ENCODE measurements around the gene TUT4. TPM values are rescaled to one million over a fixed set of nuclear protein-coding genes. Genes with fewer than 3 reads are reported as not detected.

The TUT4 gene
- total and polyA plus RNA-seq, 2 of the 4 experiments (the other 2 are of a cell fraction), result 10.9 to 40.0 TPM

DNA sequence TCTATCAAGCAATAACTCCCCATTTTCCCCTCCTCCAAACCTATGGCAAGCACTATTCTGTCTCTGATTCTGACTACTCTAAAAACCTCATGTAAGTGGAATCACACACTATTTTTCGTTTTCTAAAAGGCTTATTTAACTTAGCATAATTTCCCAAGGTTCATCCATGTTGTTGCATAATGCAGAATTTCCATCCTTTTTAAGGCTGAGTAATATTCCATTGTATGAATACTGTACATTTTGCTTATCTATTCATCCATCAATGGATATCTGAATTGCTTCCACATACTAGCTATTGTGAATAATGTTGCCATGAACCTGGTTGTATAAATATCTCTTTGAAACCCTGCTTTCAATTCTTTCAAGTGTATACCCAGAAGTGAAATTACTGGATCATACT lies 48.2 kb downstream of the TUT4 start:
- no peak overlapping the region for H4K5ac ChIP-seq (ENCODE audit: low read depth, low read length)
- H4K20me1 ChIP-seq (ENCODE audit: insufficient read depth, low read length), result no peaks in the 10 kb centered on the region
- CTCF ChIA-PET, result no interaction called here
- no peak overlapping the region for H2AK5ac ChIP-seq (ENCODE audit: low read depth, low read length)
- H2BK120ac ChIP-seq (ENCODE audit: low read depth, low read length), result no peak overlapping the region
- no peak overlapping the region for H3K14ac ChIP-seq (replicated peaks; ENCODE audit: low read depth, low read length)
- no peaks in the 10 kb centered on the region for H3K27me3 ChIP-seq (ENCODE audit: control insufficient read depth, insufficient read depth, low read length)
- no peak overlapping the region for H3K23ac ChIP-seq (ENCODE audit: low read depth, low read length)
- WGBS, 2 experiments (ENCODE audit: extremely low coverage in 2 of 2, insufficient read length in 1 of 2), result no CpG with 5 or more reads among the region's 1 CpG
- no peak overlapping the region for H3K4me2 ChIP-seq (ENCODE audit: low read depth, low read length)
- no peak overlapping the region for H3K4me3 ChIP-seq (ENCODE audit: insufficient read depth, low read depth, low read length)
- H3K79me1 ChIP-seq (ENCODE audit: low read depth in 1 of 2, low read length in 2 of 2), result peaks cover 2 to 7% of the 10 kb centered on the region in 2 experiments; a peak in 3 of 4 replicates
- no peak overlapping the region for H2AFZ ChIP-seq (replicated peaks; ENCODE audit: low read length, poor library complexity)
- no peak for TF ChIP-seq CHD1 (IDR thresholded peaks at IDR 0.05; ENCODE audit: low read depth, low read length)
- no peak for TF ChIP-seq RCOR1 (IDR thresholded peaks at IDR 0.05; ENCODE audit: insufficient replicate concordance, low read length)
- no peak for TF ChIP-seq RFX5 (IDR thresholded peaks at IDR 0.05; ENCODE audit: low read depth, low read length)
- no peak for TF ChIP-seq BHLHE40 (IDR thresholded peaks at IDR 0.05; ENCODE audit: low read depth, low read length)
- TF ChIP-seq RAD21 (IDR thresholded peaks at IDR 0.05; ENCODE audit: low read length), result no peak
- TF ChIP-seq, protein P1, sequence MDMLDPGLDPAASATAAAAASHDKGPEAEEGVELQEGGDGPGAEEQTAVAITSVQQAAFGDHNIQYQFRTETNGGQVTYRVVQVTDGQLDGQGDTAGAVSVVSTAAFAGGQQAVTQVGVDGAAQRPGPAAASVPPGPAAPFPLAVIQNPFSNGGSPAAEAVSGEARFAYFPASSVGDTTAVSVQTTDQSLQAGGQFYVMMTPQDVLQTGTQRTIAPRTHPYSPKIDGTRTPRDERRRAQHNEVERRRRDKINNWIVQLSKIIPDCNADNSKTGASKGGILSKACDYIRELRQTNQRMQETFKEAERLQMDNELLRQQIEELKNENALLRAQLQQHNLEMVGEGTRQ (IDR thresholded peaks at IDR 0.05; ENCODE audit: low read depth, low read length), result no peak
- no peak for TF ChIP-seq NFE2L2 (IDR thresholded peaks at IDR 0.05; ENCODE audit: low read depth, low read length)
- no peak for TF ChIP-seq FOS (IDR thresholded peaks at IDR 0.05; ENCODE audit: low read depth, low read length)
- TF ChIP-seq POLR2A (IDR thresholded peaks at IDR 0.05; ENCODE audit: low read depth, low read length), result no peak
- TF ChIP-seq, protein P2, sequence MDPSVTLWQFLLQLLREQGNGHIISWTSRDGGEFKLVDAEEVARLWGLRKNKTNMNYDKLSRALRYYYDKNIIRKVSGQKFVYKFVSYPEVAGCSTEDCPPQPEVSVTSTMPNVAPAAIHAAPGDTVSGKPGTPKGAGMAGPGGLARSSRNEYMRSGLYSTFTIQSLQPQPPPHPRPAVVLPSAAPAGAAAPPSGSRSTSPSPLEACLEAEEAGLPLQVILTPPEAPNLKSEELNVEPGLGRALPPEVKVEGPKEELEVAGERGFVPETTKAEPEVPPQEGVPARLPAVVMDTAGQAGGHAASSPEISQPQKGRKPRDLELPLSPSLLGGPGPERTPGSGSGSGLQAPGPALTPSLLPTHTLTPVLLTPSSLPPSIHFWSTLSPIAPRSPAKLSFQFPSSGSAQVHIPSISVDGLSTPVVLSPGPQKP (IDR thresholded peaks at IDR 0.05; ENCODE audit: borderline replicate concordance, low read depth, low read length), result no peak
- TF ChIP-seq CEBPB (IDR thresholded peaks at IDR 0.05; ENCODE audit: low read depth, low read length), result no peak
- no peak for TF ChIP-seq MXI1 (IDR thresholded peaks at IDR 0.05; ENCODE audit: borderline replicate concordance, low read depth, low read length)
- TF ChIP-seq, protein P3, sequence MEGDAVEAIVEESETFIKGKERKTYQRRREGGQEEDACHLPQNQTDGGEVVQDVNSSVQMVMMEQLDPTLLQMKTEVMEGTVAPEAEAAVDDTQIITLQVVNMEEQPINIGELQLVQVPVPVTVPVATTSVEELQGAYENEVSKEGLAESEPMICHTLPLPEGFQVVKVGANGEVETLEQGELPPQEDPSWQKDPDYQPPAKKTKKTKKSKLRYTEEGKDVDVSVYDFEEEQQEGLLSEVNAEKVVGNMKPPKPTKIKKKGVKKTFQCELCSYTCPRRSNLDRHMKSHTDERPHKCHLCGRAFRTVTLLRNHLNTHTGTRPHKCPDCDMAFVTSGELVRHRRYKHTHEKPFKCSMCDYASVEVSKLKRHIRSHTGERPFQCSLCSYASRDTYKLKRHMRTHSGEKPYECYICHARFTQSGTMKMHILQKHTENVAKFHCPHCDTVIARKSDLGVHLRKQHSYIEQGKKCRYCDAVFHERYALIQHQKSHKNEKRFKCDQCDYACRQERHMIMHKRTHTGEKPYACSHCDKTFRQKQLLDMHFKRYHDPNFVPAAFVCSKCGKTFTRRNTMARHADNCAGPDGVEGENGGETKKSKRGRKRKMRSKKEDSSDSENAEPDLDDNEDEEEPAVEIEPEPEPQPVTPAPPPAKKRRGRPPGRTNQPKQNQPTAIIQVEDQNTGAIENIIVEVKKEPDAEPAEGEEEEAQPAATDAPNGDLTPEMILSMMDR (conservative IDR thresholded peaks at IDR 0.05; ENCODE audit: low read depth, low read length), result no peak
- no peak overlapping the region for H2BK5ac ChIP-seq (ENCODE audit: low read depth, low read length, poor library complexity, severe bottlenecking)
- H3K18ac ChIP-seq (ENCODE audit: low read depth, low read length), result no peak overlapping the region
- POLR2A ChIA-PET (ENCODE audit: unreplicated experiment), result interaction anchor here (0.7 kb wide), 1 partner anchor 48 kb away, joined by 11 read pairs; the partner anchor contains the start of gene TUT4
- dilution Hi-C loops (cut with HindIII; ENCODE audit: low sequenced_read_pairs, unreplicated experiment) (no loop called here), in situ Hi-C loops (cut with MboI; ENCODE audit: low sequenced_read_pairs) (no loop called here), intact Hi-C loops (cut with micrococcal nuclease) (no loop called here)
- H3K9me3 ChIP-seq (ENCODE audit: control insufficient read depth, insufficient read depth, low read length), result no peaks in the 10 kb centered on the region
- H3K56ac ChIP-seq (ENCODE audit: extremely low read depth, insufficient read depth, low read length), result no peak overlapping the region
- H3K9me1 ChIP-seq (ENCODE audit: insufficient read depth, low read length), result no peaks in the 10 kb centered on the region
- H4K8ac ChIP-seq (ENCODE audit: low read depth in 2 of 2, low read length in 2 of 2), result no peak overlapping the region
- H3K4ac ChIP-seq (ENCODE audit: low read depth, low read length), result no peak overlapping the region
- BruUV-seq (replicated peaks), result no TSS peak
- H3K4me1 ChIP-seq (ENCODE audit: control insufficient read depth, insufficient read depth, low read length), result no peaks in the 10 kb centered on the region
- H2BK15ac ChIP-seq (ENCODE audit: low read depth, low read length), result no peak overlapping the region
- H2AK9ac ChIP-seq (replicated peaks; ENCODE audit: low read depth, low read length, poor library complexity), result no peak overlapping the region
- DNase-seq (no peak), ATAC-seq (ENCODE audit: low read depth) (no peak)
- no peak overlapping the region for H4K91ac ChIP-seq (ENCODE audit: insufficient read depth, low read depth, low read length)
- H3K27ac ChIP-seq (ENCODE audit: insufficient read depth, low read length), result no peak overlapping the region
- peaks cover 2% of the 10 kb centered on the region for H3K36me3 ChIP-seq (ENCODE audit: control insufficient read depth, insufficient read depth, low read length)
- no peak overlapping the region for H3K9ac ChIP-seq (ENCODE audit: low read depth, low read length)
- no peak overlapping the region for H2BK20ac ChIP-seq (ENCODE audit: low read depth, low read length)
